HG03060 (cell line): ENCODE data around the gene CABP7.
"Not testable (repeated sequence)": the region's sequence is repeated elsewhere in the genome, so short reads cannot be mapped to it uniquely, and the experiment has no call there.

Experiments
- ATAC-seq: cut with Tn5 transposase; IDR thresholded peaks from one replicate; pipeline ENCODE4 v1.9.1; 2021; ENCODE audit warnings: low read depth, moderate number of reproducible peaks; ENCODE audit not compliant: unreplicated experiment

Gene CABP7

GRCh38 chr22:29739346-29739875 is 19.6 kb downstream of the CABP7 start:
- ATAC-seq, result no peak

- ATAC-seq, result no peak
These were observed 20.4 kb downstream of the CABP7 start for GRCh38 chr22:29740216-29740615.

GRCh38 chr22:29741926-29742325 is 22.1 kb downstream of the CABP7 start:
- no peak for ATAC-seq

- no peak for ATAC-seq
These were observed 22.5 kb downstream of the CABP7 start for GRCh38 chr22:29742326-29742725.

- no peak for ATAC-seq
These were observed 25.1 kb downstream of the CABP7 start for GRCh38 chr22:29744902-29745301.

- no peak for ATAC-seq
These were observed 28.0 kb downstream of the CABP7 start for GRCh38 chr22:29747832-29748231.

GRCh38 chr22:29748248-29748893 is 28.6 kb downstream of the CABP7 start:
- ATAC-seq, result no peak

GRCh38 chr22:29750029-29750428 is 30.2 kb downstream of the CABP7 start:
- no peak for ATAC-seq

- no peak for ATAC-seq
These were observed 31.0 kb downstream of the CABP7 start for GRCh38 chr22:29750559-29751538.

GRCh38 chr22:29751669-29752068 is 31.9 kb downstream of the CABP7 start:
- no peak for ATAC-seq

GRCh38 chr22:29753808-29754657 is 34.2 kb downstream of the CABP7 start:
- ATAC-seq, result no peak

- ATAC-seq, result not testable (repeated sequence)
These were observed 35.0 kb downstream of the CABP7 start for GRCh38 chr22:29754658-29755395.

GRCh38 chr22:29755889-29756288 is 36.1 kb downstream of the CABP7 start:
- no peak for ATAC-seq

- no peak for ATAC-seq
These were observed 36.5 kb downstream of the CABP7 start for GRCh38 chr22:29756341-29756740.

- ATAC-seq, result no peak
These were observed 37.3 kb downstream of the CABP7 start for GRCh38 chr22:29757096-29757495.

- no peak for ATAC-seq
These were observed 38.3 kb downstream of the CABP7 start for GRCh38 chr22:29758068-29758622.

GRCh38 chr22:29758959-29759358 is 39.2 kb downstream of the CABP7 start:
- ATAC-seq, result no peak

GRCh38 chr22:29762263-29762662 is 42.5 kb downstream of the CABP7 start:
- no peak for ATAC-seq

GRCh38 chr22:29765905-29766631 is 46.3 kb downstream of the CABP7 start:
- no peak for ATAC-seq
